ENCODE measurements around the gene S1PR3.

DNA sequence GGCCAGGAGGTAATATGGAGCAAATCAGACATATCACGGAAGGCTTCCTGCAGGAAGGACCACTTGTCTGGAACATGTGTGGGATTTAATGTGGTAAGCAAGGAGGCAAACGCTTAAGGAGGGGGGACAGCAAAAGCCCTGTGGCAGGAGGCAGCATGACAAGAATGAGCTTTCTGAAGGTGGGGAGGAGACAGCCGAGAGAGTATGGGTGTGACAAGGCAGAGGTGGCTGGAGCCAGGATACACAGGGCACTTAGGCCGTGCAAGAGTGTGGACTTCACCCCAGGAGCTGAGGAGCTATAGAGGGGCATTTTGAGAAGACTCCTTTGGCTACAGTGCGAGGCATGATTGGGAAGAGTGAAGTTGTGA lies 14.4 kb upstream of the S1PR3 start:
- TF ChIP-seq EZH2 (IDR thresholded peaks at IDR 0.05; ENCODE audit: insufficient read depth, poor library complexity, severe bottlenecking) = no peak
- TF ChIP-seq EZH2phosphoT487 (IDR thresholded peaks at IDR 0.05; ENCODE audit: insufficient read depth, low read depth) = no peak
